OCI-LY1 (cell line): Measurements from ENCODE around the gene CPSF6.
"Not testable (repeated sequence)": the region's sequence is repeated elsewhere in the genome, so short reads cannot be mapped to it uniquely, and the experiment has no call there.

Experiments
- H2AFZ ChIP-seq: fragments of 200-600 bp; sonication (generic), shearing (Covaris generic); 2 replicates; pipeline ENCODE4 v1.6.0; 2014; ENCODE audit warnings: antibody characterized with exemption, mild to moderate bottlenecking, low read length
- H3F3A ChIP-seq: fragments of 200-600 bp; sonication (generic), shearing (Covaris generic); 2 replicates; pipeline ENCODE4 v1.6.0; 2014; ENCODE audit warnings: mild to moderate bottlenecking, antibody characterized with exemption, low read length, moderate library complexity; ENCODE audit not compliant: insufficient read depth
- H3K27ac ChIP-seq: fragments of 200-600 bp; sonication (generic); 2 replicates; pipeline ENCODE4 v1.5.1; 2014; ENCODE audit warnings: low read length, mixed run types, mild to moderate bottlenecking, low read depth; ENCODE audit not compliant: poor library complexity, severe bottlenecking
- H3K27me3 ChIP-seq: fragments of 200-600 bp; sonication (generic); 2 replicates; pipeline ENCODE4 v1.6.0; 2014; ENCODE audit warnings: antibody characterized with exemption, mild to moderate bottlenecking, low read length, moderate library complexity; ENCODE audit not compliant: insufficient read depth
- H3K36me3 ChIP-seq: fragments of 200-600 bp; sonication (generic); 2 replicates; pipeline ENCODE4 v1.6.1; 2014; ENCODE audit warnings: mild to moderate bottlenecking, antibody characterized with exemption, low read length, moderate library complexity, mixed read lengths; ENCODE audit not compliant: insufficient read depth
- H3K4me1 ChIP-seq: fragments of 200-600 bp; sonication (generic); 2 replicates; pipeline ENCODE4 v1.5.1; 2014; ENCODE audit warnings: mild to moderate bottlenecking, low read length, moderate library complexity; ENCODE audit not compliant: insufficient read depth, severe bottlenecking
- H3K4me2 ChIP-seq: fragments of 200-600 bp; sonication (generic), shearing (Covaris generic); 2 replicates; pipeline ENCODE4 v1.6.1; 2014; ENCODE audit warnings: low read length
- H3K4me3 ChIP-seq: fragments of 200-600 bp; sonication (generic); 2 replicates; pipeline ENCODE4 v1.5.1; 2014; ENCODE audit warnings: low read length, low read depth, mild to moderate bottlenecking, mixed read lengths; ENCODE audit not compliant: poor library complexity, severe bottlenecking
- H3K79me2 ChIP-seq: fragments of 200-600 bp; shearing (Covaris generic); 2 replicates; pipeline ENCODE4 v1.6.1; 2016; ENCODE audit warnings: mixed run types, low read length, mixed read lengths; ENCODE audit not compliant: insufficient read depth
- H3K9ac ChIP-seq: fragments of 200-600 bp; sonication (generic), shearing (Covaris generic); 2 replicates; pipeline ENCODE4 v1.6.1; 2014; ENCODE audit warnings: mild to moderate bottlenecking, low read length, mixed read lengths
- H3K9me2 ChIP-seq: fragments of 200-600 bp; sonication (generic), shearing (Covaris generic); 2 replicates; pipeline ENCODE4 v1.6.1; 2014; ENCODE audit warnings: low read depth, mild to moderate bottlenecking, low read length, mixed read lengths
- H3K9me3 ChIP-seq: fragments of 200-600 bp; shearing (Covaris generic); 2 replicates; pipeline ENCODE4 v1.6.1; 2014; ENCODE audit warnings: low read length, mixed read lengths
- H4K20me1 ChIP-seq: fragments of 200-600 bp; sonication (generic), shearing (Covaris generic); 2 replicates; pipeline ENCODE4 v1.6.0; 2016; ENCODE audit warnings: mild to moderate bottlenecking, low read length; ENCODE audit not compliant: insufficient read depth
- EZH2 ChIP-seq: fragments of 200-600 bp; sonication (generic), shearing (Covaris generic); IDR thresholded peaks from 2 replicates; pipeline ENCODE4 v1.8.0; 2017; ENCODE audit warnings: borderline replicate concordance, mixed run types, mild to moderate bottlenecking, antibody characterized with exemption, low read length, moderate library complexity, mixed read lengths
- TF ChIP-seq, protein P1 (sequence below): fragments of 200-600 bp; sonication (generic), shearing (Covaris generic); IDR thresholded peaks from 2 replicates; pipeline ENCODE4 v1.5.1; 2017; ENCODE audit warnings: mild to moderate bottlenecking, antibody characterized with exemption, low read length, moderate library complexity, mixed read lengths

Gene CPSF6, protein sequence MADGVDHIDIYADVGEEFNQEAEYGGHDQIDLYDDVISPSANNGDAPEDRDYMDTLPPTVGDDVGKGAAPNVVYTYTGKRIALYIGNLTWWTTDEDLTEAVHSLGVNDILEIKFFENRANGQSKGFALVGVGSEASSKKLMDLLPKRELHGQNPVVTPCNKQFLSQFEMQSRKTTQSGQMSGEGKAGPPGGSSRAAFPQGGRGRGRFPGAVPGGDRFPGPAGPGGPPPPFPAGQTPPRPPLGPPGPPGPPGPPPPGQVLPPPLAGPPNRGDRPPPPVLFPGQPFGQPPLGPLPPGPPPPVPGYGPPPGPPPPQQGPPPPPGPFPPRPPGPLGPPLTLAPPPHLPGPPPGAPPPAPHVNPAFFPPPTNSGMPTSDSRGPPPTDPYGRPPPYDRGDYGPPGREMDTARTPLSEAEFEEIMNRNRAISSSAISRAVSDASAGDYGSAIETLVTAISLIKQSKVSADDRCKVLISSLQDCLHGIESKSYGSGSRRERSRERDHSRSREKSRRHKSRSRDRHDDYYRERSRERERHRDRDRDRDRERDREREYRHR

DNA sequence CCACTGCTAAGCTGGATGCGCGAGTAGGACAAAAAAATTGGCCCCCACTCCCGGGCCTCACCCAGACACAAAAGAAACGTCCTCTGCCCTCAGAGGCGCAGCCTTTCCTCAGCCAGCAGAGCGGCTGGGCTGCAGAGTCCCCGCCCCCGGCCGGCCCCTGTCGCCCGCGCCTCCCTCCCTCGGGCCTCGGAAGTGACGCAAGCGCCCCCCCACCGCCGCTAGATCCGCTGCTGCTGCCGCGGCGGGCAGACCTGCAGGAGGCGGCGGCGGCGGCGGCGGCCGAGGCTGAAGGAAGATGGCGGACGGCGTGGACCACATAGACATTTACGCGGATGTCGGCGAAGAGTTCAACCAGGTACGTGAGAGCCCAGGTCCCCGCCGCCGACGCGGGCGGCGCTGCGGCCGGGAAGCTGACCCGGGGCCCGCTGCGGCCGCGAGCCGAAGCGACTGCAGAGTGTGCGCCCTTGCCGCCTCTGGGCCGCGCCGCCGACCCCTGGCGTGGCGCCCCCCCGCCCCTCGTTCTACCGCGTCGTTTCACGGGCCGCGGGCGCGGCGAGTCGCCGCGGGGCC lies at the start of gene CPSF6:
TSS of gene CPSF6 (plus strand) at position 218 of the 570 bp plus-strand sequence. CDS start at position 296, 78 bp downstream.
- Histone ChIP-seq H3K27me3 (no peaks in the 10 kb centered on the region), H3K4me1 (peaks cover 41% of the 10 kb centered on the region), H3K9me2 (no peaks in the 10 kb centered on the region), H3K36me3 (peaks cover 12% of the 10 kb centered on the region; the same call in 1 of the 2 replicates), H3K4me2 (peak within 1 kb of the TSS; percentile 90), H3F3A (no peaks in the 10 kb centered on the region), H2AFZ (peak within 1 kb of the TSS; percentile 98), H4K20me1 (peaks cover 4% of the 10 kb centered on the region), H3K79me2 (peaks cover 46% of the 10 kb centered on the region), H3K9ac (peak within 1 kb of the TSS; percentile 98), H3K27ac (peak within 1 kb of the TSS; percentile 58), H3K4me3 (peak within 1 kb of the TSS; percentile 100), H3K9me3 (no peaks in the 10 kb centered on the region)
- TF ChIP-seq, protein P1, sequence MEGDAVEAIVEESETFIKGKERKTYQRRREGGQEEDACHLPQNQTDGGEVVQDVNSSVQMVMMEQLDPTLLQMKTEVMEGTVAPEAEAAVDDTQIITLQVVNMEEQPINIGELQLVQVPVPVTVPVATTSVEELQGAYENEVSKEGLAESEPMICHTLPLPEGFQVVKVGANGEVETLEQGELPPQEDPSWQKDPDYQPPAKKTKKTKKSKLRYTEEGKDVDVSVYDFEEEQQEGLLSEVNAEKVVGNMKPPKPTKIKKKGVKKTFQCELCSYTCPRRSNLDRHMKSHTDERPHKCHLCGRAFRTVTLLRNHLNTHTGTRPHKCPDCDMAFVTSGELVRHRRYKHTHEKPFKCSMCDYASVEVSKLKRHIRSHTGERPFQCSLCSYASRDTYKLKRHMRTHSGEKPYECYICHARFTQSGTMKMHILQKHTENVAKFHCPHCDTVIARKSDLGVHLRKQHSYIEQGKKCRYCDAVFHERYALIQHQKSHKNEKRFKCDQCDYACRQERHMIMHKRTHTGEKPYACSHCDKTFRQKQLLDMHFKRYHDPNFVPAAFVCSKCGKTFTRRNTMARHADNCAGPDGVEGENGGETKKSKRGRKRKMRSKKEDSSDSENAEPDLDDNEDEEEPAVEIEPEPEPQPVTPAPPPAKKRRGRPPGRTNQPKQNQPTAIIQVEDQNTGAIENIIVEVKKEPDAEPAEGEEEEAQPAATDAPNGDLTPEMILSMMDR, result no peak
- no peak for TF ChIP-seq EZH2

DNA sequence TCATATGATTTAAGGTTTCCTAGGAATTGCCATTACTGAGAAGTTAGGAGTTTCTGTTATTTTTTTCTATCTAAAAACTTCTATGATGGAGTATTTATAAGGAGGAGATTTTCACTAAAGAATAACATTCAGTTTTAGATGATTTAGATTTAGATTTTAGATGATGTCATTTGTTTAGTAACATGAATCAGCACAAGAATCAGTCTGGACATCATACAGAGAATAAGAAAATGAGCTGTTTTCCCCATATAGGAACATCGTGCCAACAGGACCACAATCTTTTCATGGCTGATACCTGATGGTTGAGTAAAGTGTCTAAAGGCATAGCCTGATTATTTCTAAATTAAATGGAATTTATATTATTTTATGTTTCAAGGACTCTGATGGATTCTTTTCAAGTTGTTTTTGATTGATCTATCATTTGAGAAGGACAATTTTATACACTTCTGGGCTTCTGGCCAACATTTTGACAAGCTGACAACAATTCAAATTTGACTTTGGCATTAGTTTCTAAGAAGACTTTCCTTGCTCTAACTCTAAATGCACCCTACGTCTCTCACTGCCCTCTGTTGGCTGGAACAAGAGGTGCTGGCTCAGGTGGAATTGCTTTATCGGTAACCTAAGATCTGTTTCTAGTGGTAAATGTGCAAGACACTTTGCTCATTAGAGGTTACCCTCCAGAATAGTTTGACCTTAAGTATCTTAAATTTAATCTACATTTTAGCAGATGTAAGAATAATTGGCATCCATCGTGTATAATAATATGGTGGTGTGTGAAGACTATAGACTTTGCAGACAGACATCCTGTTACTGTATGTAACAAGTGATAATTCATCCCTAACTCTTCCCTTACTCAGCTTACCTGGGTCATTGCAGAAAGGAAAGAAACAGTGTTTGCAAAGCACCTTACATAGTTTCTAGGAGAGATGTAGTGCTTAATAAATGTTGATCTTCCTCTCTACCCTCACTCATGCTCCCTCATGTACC lies 42.8 kb upstream of the CPSF6 start:
- Histone ChIP-seq H3K79me2 (no peaks in the 10 kb centered on the region), H3K4me2 (no peak overlapping the region), H3K4me1 (no peaks in the 10 kb centered on the region), H3K9me2 (no peaks in the 10 kb centered on the region), H3K9me3 (0 out of 2 replicates have a peak, but pooled peaks cover 8% of the 10 kb centered on the region), H3K4me3 (no peak overlapping the region), H3K9ac (no peak overlapping the region), H3K27ac (no peak overlapping the region), H2AFZ (no peak overlapping the region), H4K20me1 (no peaks in the 10 kb centered on the region), H3K27me3 (no peaks in the 10 kb centered on the region; the same call in 1 of the 2 replicates), H3F3A (no peaks in the 10 kb centered on the region), H3K36me3 (no peaks in the 10 kb centered on the region; the same call in 1 of the 2 replicates)
- TF ChIP-seq, protein P1, result peak; percentile 77
- TF ChIP-seq EZH2, result no peak

DNA sequence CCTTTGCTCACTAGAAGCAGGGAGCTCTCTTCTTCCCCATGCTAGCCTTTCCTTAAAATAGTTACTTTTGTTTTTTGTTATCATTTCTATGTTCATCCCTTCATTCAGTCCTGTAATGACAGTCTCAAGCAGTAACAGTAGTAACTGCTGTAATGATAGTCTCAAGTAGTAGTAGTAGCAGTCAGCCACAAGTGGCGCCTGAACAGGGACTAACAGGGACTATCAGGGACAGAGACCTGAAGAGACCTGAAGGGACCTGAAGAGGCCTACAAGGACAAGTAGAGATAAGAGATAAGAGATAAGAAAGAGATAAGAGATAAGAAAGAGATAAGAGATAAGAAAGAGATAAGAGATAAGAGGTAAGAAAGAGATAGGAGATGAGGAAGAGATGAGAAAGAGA lies 39.4 kb upstream of the CPSF6 start:
- H3K9me2 ChIP-seq, H3F3A ChIP-seq, H3K27me3 ChIP-seq, H3K9me3 ChIP-seq, H3K4me3 ChIP-seq, H4K20me1 ChIP-seq, H3K79me2 ChIP-seq, H3K4me1 ChIP-seq, H3K36me3 ChIP-seq, H3K9ac ChIP-seq, H2AFZ ChIP-seq, H3K27ac ChIP-seq, H3K4me2 ChIP-seq: not testable (repeated sequence)
